GM21515 (cell line): ENCODE results near the gene SNX8.
A peak's percentile ranks its signal among the peaks of the same experiment; 100 is the strongest.

ENCODE experiments used
- ATAC-seq: cut with Tn5 transposase; IDR thresholded peaks from one replicate; pipeline ENCODE4 v1.9.1; 2021; ENCODE audit not compliant: unreplicated experiment

The SNX8 gene

GRCh38 chr7:2266911-2267310 lies 47.3 kb downstream of the SNX8 start:
- no peak for ATAC-seq

GRCh38 chr7:2264158-2264557 lies 50.1 kb downstream of the SNX8 start:
- no peak for ATAC-seq

GRCh38 chr7:2263176-2263575 lies 51.1 kb downstream of the SNX8 start:
- ATAC-seq: no peak

GRCh38 chr7:2261611-2262010 lies 52.6 kb downstream of the SNX8 start:
- no peak for ATAC-seq

- no peak for ATAC-seq
Measured at GRCh38 chr7:2260820-2261219, 53.4 kb downstream of the SNX8 start.

GRCh38 chr7:2259480-2259879 lies 54.8 kb downstream of the SNX8 start:
- peak; percentile 15 for ATAC-seq

GRCh38 chr7:2258661-2259365 lies 55.4 kb downstream of the SNX8 start:
- peak; percentile 54 for ATAC-seq

- no peak for ATAC-seq
Measured at GRCh38 chr7:2257651-2258050, 56.6 kb downstream of the SNX8 start.

GRCh38 chr7:2257046-2257551 lies 57.1 kb downstream of the SNX8 start:
- no peak for ATAC-seq

GRCh38 chr7:2256306-2257045 lies 57.8 kb downstream of the SNX8 start:
- ATAC-seq: no peak

- no peak for ATAC-seq
Measured at GRCh38 chr7:2255145-2256139, 58.8 kb downstream of the SNX8 start.

- no peak for ATAC-seq
Measured at GRCh38 chr7:2254429-2255144, 59.7 kb downstream of the SNX8 start.

GRCh38 chr7:2253525-2254244 lies 60.6 kb downstream of the SNX8 start:
- no peak for ATAC-seq

GRCh38 chr7:2253021-2253420 lies 61.2 kb downstream of the SNX8 start:
- no peak for ATAC-seq

GRCh38 chr7:2251841-2252771 lies 62.1 kb downstream of the SNX8 start:
- no peak for ATAC-seq

- no peak for ATAC-seq
Measured at GRCh38 chr7:2251381-2251780, 62.9 kb downstream of the SNX8 start.

- no peak for ATAC-seq
Measured at GRCh38 chr7:2249744-2250323, 64.4 kb downstream of the SNX8 start.

- no peak for ATAC-seq
Measured at GRCh38 chr7:2248984-2249694, 65.1 kb downstream of the SNX8 start.
